NB4 (cell line): ENCODE results near the gene CCNY.

Experiments used
- DNase-seq: peaks from one replicate; pipeline ENCODE4 v3.0.0; 2010; ENCODE audit warnings: low read depth
- H3K4me3 ChIP-seq: one replicate; pipeline ENCODE4 v1.5.1; 2011; ENCODE audit warnings: mild to moderate bottlenecking, low read depth, low read length, moderate library complexity
- MYC ChIP-seq: IDR thresholded peaks from 2 replicates; pipeline ENCODE4 v1.6.1; 2011; ENCODE audit warnings: low read depth, low read length
- POLR2A ChIP-seq: IDR thresholded peaks from 2 replicates; pipeline ENCODE4 v1.6.1; 2011; ENCODE audit warnings: mild to moderate bottlenecking; ENCODE audit not compliant: insufficient read length; ENCODE audit errors: extremely low read depth
- TF ChIP-seq, protein P1 (sequence below): IDR thresholded peaks from one replicate; pipeline ENCODE4 v1.5.1; 2012; ENCODE audit warnings: low read depth, low read length
- TF ChIP-seq, protein P2 (sequence below): IDR thresholded peaks from 2 replicates; pipeline ENCODE4 v1.6.1; 2011; ENCODE audit warnings: low read depth, low read length

CCNY gene

DNA sequence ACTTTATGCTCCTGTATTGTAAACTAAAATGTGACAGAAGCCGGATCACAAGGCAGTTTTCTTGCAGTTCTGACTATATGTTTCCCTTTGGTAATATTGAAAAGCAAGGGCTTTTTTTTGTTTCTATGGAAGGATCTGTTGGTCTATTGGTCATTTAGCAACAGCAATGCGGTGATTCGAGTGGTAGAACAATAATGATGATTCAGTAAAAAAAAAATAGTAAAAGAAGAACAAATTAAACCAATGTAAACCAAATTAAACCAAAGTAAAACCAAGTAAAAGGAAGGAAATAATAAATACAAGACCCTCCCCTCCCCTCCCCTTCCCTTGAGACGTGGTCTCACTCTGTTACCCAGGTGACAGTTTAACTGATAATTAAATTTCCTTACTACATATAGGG is 17.8 kb upstream of the CCNY start:
- no peak overlapping the region for H3K4me3 ChIP-seq
- TF ChIP-seq, protein P1, sequence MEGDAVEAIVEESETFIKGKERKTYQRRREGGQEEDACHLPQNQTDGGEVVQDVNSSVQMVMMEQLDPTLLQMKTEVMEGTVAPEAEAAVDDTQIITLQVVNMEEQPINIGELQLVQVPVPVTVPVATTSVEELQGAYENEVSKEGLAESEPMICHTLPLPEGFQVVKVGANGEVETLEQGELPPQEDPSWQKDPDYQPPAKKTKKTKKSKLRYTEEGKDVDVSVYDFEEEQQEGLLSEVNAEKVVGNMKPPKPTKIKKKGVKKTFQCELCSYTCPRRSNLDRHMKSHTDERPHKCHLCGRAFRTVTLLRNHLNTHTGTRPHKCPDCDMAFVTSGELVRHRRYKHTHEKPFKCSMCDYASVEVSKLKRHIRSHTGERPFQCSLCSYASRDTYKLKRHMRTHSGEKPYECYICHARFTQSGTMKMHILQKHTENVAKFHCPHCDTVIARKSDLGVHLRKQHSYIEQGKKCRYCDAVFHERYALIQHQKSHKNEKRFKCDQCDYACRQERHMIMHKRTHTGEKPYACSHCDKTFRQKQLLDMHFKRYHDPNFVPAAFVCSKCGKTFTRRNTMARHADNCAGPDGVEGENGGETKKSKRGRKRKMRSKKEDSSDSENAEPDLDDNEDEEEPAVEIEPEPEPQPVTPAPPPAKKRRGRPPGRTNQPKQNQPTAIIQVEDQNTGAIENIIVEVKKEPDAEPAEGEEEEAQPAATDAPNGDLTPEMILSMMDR, result no peak
- TF ChIP-seq, protein P2, sequence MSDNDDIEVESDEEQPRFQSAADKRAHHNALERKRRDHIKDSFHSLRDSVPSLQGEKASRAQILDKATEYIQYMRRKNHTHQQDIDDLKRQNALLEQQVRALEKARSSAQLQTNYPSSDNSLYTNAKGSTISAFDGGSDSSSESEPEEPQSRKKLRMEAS, result no peak
- TF ChIP-seq POLR2A (no peak), MYC (no peak)
- DNase-seq, result no peak

DNA sequence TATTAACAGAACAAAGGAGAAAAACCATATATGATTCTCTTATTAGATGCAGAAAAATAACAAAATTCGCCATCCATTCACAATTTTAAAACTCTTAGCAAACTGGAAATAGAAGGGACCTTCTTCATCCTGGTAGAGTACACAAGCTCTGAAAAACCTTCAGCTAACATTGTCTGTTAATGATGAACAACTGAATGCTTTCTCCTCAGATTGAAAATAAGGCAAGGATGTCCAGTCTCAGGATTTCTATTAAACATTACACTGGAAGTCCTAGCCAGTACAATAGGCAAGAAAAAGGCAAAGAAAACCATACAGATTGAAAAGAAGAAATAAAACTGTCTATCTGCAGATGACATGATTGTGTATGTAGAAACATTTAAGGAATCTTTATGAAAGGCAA is 16.0 kb upstream of the CCNY start:
- DNase-seq, result no peak
- no peak overlapping the region for H3K4me3 ChIP-seq
- TF ChIP-seq, protein P2, result no peak
- TF ChIP-seq, protein P1, result no peak
- TF ChIP-seq POLR2A, result no peak
- no peak for TF ChIP-seq MYC

DNA sequence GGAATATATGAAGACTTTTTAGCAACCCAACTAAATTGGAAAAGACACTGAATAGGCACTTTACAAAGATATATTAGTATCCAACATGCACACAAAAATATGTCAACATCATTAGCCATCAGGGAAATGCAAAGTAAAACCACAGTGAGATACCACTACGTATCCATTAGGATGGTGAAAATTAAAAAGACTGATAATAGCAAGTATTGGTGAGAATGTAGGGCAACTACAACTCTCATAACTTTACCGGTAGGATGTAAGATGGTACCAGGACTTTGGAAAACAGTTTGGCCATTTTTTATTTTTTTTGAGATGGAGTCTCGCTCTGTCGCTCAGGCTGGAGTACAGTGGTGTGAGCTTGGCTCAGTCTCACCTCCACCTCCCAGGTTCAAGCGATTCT is 13.7 kb upstream of the CCNY start:
- H3K4me3 ChIP-seq, result no peak overlapping the region
- TF ChIP-seq, protein P1, result no peak
- TF ChIP-seq, protein P2, result no peak
- TF ChIP-seq POLR2A (no peak), MYC (no peak)
- DNase-seq, result no peak

DNA sequence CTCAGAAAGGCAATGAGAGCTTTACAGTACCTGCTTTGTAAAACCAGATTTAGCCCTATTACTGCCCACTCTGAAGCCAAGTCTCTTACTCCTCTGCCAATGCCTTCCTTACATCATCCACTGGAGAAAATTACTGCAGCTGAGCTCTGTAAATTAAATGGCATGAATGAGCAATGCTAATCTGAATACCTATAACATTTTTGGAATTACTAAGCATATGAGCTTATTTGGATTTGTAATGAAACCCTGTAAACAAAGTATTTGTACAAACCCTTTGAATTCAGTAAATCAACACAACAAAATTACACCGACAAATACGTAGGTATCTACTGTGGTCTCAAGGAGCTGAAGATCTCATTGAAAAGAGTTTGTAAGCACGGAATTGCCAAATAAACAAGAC is 12.1 kb upstream of the CCNY start:
- DNase-seq, result no peak
- TF ChIP-seq, protein P2, result no peak
- no peak for TF ChIP-seq POLR2A
- no peak overlapping the region for H3K4me3 ChIP-seq

DNA sequence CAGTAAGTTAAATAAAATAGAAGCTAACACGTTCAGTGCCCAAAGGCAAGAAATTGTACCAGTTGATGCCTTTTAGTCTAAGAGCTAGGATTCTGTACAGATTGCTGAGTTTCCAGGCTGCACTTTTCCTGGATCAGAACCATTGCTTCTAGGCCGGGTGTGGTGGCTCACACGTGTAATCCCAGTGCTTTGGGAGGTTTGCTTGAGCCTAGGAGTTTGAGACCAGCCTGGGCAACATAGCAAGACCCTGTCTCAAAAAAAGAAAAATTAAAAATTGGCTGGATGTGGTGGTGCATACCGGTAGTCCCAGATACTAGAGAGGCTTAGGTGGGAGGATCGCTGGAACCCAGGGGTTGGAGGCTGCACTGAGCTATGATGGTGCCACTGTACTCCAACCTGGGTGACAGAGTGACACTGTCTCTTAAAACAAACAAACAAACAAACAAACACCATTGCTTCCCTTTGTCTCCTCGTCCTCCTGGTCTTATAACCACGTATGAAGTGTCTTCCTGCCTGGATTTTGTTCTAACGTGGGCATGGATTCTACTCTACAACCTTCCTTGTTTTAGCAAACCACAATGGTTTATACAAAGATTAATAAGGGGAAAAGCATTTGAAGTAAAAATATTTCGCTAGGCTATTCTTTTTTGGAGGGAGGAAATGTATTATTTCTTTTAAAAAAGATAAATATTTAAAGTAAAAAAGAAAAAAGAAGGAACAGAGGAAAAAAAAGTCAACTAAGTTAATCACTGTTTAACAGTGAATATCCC is 9.7 kb upstream of the CCNY start:
- DNase-seq, result no peak
- TF ChIP-seq, protein P1, result no peak
- TF ChIP-seq MYC (no peak), POLR2A (no peak)
- TF ChIP-seq, protein P2, result no peak
- H3K4me3 ChIP-seq, result no peak overlapping the region

DNA sequence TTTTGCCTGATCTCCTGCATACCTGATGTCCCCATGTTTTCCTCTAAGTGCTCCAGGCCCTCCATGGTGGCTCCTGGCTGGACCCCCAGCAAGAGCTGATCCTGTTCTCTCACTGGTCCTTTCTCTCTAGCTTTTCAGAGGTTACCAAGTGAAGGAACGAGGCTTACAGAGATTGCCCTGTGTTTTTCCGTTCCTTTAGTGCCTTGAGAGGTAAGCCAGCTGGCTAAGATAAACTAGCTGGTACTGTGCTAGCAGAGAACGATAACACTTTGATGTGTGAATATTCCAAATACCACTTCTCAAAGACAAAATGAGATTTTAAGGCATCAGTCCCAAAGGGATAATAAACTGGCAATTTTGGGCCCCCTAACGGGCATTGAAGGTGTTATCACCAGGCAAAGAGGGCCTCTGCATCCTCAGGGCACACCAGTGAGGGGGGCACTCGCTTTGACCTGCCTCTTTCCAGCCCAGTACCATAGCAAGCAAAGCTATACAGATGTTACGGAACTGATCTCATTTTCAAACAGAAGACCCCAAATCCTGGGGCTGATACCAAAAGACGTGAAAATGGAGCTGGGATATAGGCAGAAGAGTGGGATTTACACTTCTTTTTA is 8.4 kb upstream of the CCNY start:
- TF ChIP-seq POLR2A (no peak), MYC (no peak)
- TF ChIP-seq, protein P1, result no peak
- TF ChIP-seq, protein P2, result no peak
- no peak overlapping the region for H3K4me3 ChIP-seq
- DNase-seq, result no peak
